ENCODE data around the gene ECHDC1. TPM values are rescaled to one million over a fixed set of nuclear protein-coding genes. Genes with fewer than 3 reads are reported as not detected.

The ECHDC1 gene
- total and polyA plus RNA-seq, 2 experiments from 2014 or later, result 60.8 to 75.6 TPM

- DNase-seq, result peak; percentile 28
- TF ChIP-seq EZH2 (IDR thresholded peaks at IDR 0.05; ENCODE audit: insufficient read depth, poor library complexity, severe bottlenecking) (no peak), EZH2phosphoT487 (IDR thresholded peaks at IDR 0.05; ENCODE audit: insufficient read depth, low read depth) (no peak)
- Histone ChIP-seq H3F3A (ENCODE audit: insufficient read depth) (peaks cover 30% of the 10 kb centered on the region), H3K9me3 (ENCODE audit: low read depth) (no peaks in the 10 kb centered on the region), H3K9me2 (ENCODE audit: insufficient read depth) (no peaks in the 10 kb centered on the region), H3K27ac (peak overlapping the region; percentile 94), H3K36me3 (ENCODE audit: low read depth) (0 out of 2 replicates have a peak, but pooled peaks cover 6% of the 10 kb centered on the region), H2AFZ (no peak overlapping the region), H3K9ac (peak overlapping the region; percentile 67), H4K20me1 (ENCODE audit: insufficient read depth) (no peaks in the 10 kb centered on the region), H3K4me1 (ENCODE audit: insufficient read depth) (peaks cover 27% of the 10 kb centered on the region), H3K4me2 (ENCODE audit: unreplicated experiment) (peak overlapping the region; percentile 44), H3K79me2 (ENCODE audit: insufficient read depth) (peaks cover 58% of the 10 kb centered on the region), H3K4me3 (no peak overlapping the region), H3K27me3 (replicated peaks; ENCODE audit: insufficient read depth) (no peaks in the 10 kb centered on the region)
- 57 to 62% methylated on average over 6 of the region's 6 CpGs for whole genome bisulfite sequencing, 2 experiments (ENCODE audit: low coverage in 1 of 2, low lambda C conversion rate in 2 of 2, missing lambda C conversion rate in 2 of 2)
- in situ Hi-C loops (cut with MboI), result loop anchor here (10.0 kb wide), 1 partner anchor 244 kb away; no protein-coding TSS in a partner anchor
Observed at GRCh38 chr6:127301199-127301700, 42.2 kb downstream of the ECHDC1 start.

GRCh38 chr6:127300411-127300810, 43.0 kb downstream of the ECHDC1 start:
- TF ChIP-seq EZH2 (IDR thresholded peaks at IDR 0.05; ENCODE audit: insufficient read depth, poor library complexity, severe bottlenecking), result no peak
- TF ChIP-seq EZH2phosphoT487 (IDR thresholded peaks at IDR 0.05; ENCODE audit: insufficient read depth, low read depth), result no peak
- H3K27ac ChIP-seq, result peak overlapping the region; percentile 94
- peak; percentile 95 for DNase-seq
- H3K9ac ChIP-seq, result peak overlapping the region; percentile 67
- H3F3A ChIP-seq (ENCODE audit: insufficient read depth), result peaks cover 30% of the 10 kb centered on the region
- H3K27me3 ChIP-seq (replicated peaks; ENCODE audit: insufficient read depth), result no peaks in the 10 kb centered on the region
- peaks cover 27% of the 10 kb centered on the region for H3K4me1 ChIP-seq (ENCODE audit: insufficient read depth)
- peaks cover 57% of the 10 kb centered on the region for H3K79me2 ChIP-seq (ENCODE audit: insufficient read depth)
- H2AFZ ChIP-seq, result no peak overlapping the region
- H4K20me1 ChIP-seq (ENCODE audit: insufficient read depth), result no peaks in the 10 kb centered on the region
- in situ Hi-C loops (cut with MboI), result loop anchor here (10.0 kb wide), 1 partner anchor 244 kb away; no protein-coding TSS in a partner anchor
- H3K4me3 ChIP-seq, result peak overlapping the region; percentile 40
- no peaks in the 10 kb centered on the region for H3K9me3 ChIP-seq (ENCODE audit: low read depth)
- H3K4me2 ChIP-seq (ENCODE audit: unreplicated experiment), result peak overlapping the region; percentile 71
- H3K9me2 ChIP-seq (ENCODE audit: insufficient read depth), result no peaks in the 10 kb centered on the region
- 0 out of 2 replicates have a peak, but pooled peaks cover 3% of the 10 kb centered on the region for H3K36me3 ChIP-seq (ENCODE audit: low read depth)

GRCh38 chr6:127299522-127300240, 43.7 kb downstream of the ECHDC1 start:
- TF ChIP-seq EZH2 (IDR thresholded peaks at IDR 0.05; ENCODE audit: insufficient read depth, poor library complexity, severe bottlenecking) (no peak), EZH2phosphoT487 (IDR thresholded peaks at IDR 0.05; ENCODE audit: insufficient read depth, low read depth) (no peak)

GRCh38 chr6:127298475-127298874, 44.9 kb downstream of the ECHDC1 start:
- peak; percentile 33 for DNase-seq
- Histone ChIP-seq H3K27me3 (replicated peaks; ENCODE audit: insufficient read depth) (no peaks in the 10 kb centered on the region), H3K79me2 (ENCODE audit: insufficient read depth) (peaks cover 65% of the 10 kb centered on the region)

More at GRCh38 chr6:127299522-127300240, 43.7 kb downstream of the ECHDC1 start:
- Histone ChIP-seq H3K27me3 (replicated peaks; ENCODE audit: insufficient read depth) (no peaks in the 10 kb centered on the region), H3K9me2 (ENCODE audit: insufficient read depth) (no peaks in the 10 kb centered on the region), H2AFZ (no peak overlapping the region), H3K4me3 (peak overlapping the region; percentile 40), H4K20me1 (ENCODE audit: insufficient read depth) (no peaks in the 10 kb centered on the region), H3K4me1 (ENCODE audit: insufficient read depth) (peaks cover 27% of the 10 kb centered on the region), H3K4me2 (ENCODE audit: unreplicated experiment) (peak overlapping the region; percentile 71), H3K9ac (peak overlapping the region; percentile 67), H3K9me3 (ENCODE audit: low read depth) (no peaks in the 10 kb centered on the region), H3K36me3 (ENCODE audit: low read depth) (0 out of 2 replicates have a peak, but pooled peaks cover 3% of the 10 kb centered on the region), H3K79me2 (ENCODE audit: insufficient read depth) (peaks cover 57% of the 10 kb centered on the region), H3K27ac (peak overlapping the region; percentile 94), H3F3A (ENCODE audit: insufficient read depth) (peaks cover 30% of the 10 kb centered on the region)
- peak; percentile 66 for DNase-seq
- in situ Hi-C loops (cut with MboI), result loop anchor here (10.0 kb wide), 1 partner anchor 245 kb away; no protein-coding TSS in a partner anchor
- 84 to 86% methylated on average over 4 of the region's 4 CpGs for WGBS, 2 experiments (ENCODE audit: low coverage in 1 of 2, low lambda C conversion rate in 2 of 2, missing lambda C conversion rate in 2 of 2)

More at GRCh38 chr6:127298475-127298874, 44.9 kb downstream of the ECHDC1 start:
- Histone ChIP-seq H3K9ac (no peak overlapping the region), H3K4me1 (ENCODE audit: insufficient read depth) (peaks cover 27% of the 10 kb centered on the region), H3K4me2 (ENCODE audit: unreplicated experiment) (no peak overlapping the region), H3K9me2 (ENCODE audit: insufficient read depth) (no peaks in the 10 kb centered on the region), H2AFZ (no peak overlapping the region), H3K27ac (0 out of 2 replicates have a peak overlapping the region, but pooled peaks have one; percentile 94), H4K20me1 (ENCODE audit: insufficient read depth) (no peaks in the 10 kb centered on the region), H3F3A (ENCODE audit: insufficient read depth) (peaks cover 29% of the 10 kb centered on the region), H3K36me3 (ENCODE audit: low read depth) (0 out of 2 replicates have a peak, but pooled peaks cover 3% of the 10 kb centered on the region), H3K9me3 (ENCODE audit: low read depth) (no peaks in the 10 kb centered on the region), H3K4me3 (no peak overlapping the region)
- in situ Hi-C loops (cut with MboI), result no loop called here
- 75 to 81% methylated on average over 2 of the region's 2 CpGs for WGBS, 2 experiments (ENCODE audit: low coverage in 1 of 2, low lambda C conversion rate in 2 of 2, missing lambda C conversion rate in 2 of 2)
- TF ChIP-seq EZH2 (IDR thresholded peaks at IDR 0.05; ENCODE audit: insufficient read depth, poor library complexity, severe bottlenecking) (no peak), EZH2phosphoT487 (IDR thresholded peaks at IDR 0.05; ENCODE audit: insufficient read depth, low read depth) (no peak)

Data from GM23248 (cell line).